ENCODE results near the gene MT1F.

Gene MT1F

GRCh38 chr16:56657555-56658326 lies at the start of gene MT1F:
Gene MT1F, plus strand, starts transcription at chr16:56657959. Its CDS starts 100 bp downstream, at chr16:56658059.
- TF ChIP-seq, protein P1, sequence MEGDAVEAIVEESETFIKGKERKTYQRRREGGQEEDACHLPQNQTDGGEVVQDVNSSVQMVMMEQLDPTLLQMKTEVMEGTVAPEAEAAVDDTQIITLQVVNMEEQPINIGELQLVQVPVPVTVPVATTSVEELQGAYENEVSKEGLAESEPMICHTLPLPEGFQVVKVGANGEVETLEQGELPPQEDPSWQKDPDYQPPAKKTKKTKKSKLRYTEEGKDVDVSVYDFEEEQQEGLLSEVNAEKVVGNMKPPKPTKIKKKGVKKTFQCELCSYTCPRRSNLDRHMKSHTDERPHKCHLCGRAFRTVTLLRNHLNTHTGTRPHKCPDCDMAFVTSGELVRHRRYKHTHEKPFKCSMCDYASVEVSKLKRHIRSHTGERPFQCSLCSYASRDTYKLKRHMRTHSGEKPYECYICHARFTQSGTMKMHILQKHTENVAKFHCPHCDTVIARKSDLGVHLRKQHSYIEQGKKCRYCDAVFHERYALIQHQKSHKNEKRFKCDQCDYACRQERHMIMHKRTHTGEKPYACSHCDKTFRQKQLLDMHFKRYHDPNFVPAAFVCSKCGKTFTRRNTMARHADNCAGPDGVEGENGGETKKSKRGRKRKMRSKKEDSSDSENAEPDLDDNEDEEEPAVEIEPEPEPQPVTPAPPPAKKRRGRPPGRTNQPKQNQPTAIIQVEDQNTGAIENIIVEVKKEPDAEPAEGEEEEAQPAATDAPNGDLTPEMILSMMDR (conservative IDR thresholded peaks at IDR 0.05; ENCODE audit: low read length) = no peak
- DNase-seq (ENCODE audit: low read depth) = no peak
- peak within 1 kb of the TSS; percentile 50 for H3K4me3 ChIP-seq (ENCODE audit: low read length)

GRCh38 chr16:56608043-56608875 lies 49.5 kb upstream of the MT1F start, which contains the start of gene MT2A:
Gene MT2A, plus strand, starts transcription at chr16:56608584. Its CDS starts 72 bp downstream, at chr16:56608656.
- TF ChIP-seq, protein P1 (conservative IDR thresholded peaks at IDR 0.05; ENCODE audit: low read length) = no peak

DNA sequence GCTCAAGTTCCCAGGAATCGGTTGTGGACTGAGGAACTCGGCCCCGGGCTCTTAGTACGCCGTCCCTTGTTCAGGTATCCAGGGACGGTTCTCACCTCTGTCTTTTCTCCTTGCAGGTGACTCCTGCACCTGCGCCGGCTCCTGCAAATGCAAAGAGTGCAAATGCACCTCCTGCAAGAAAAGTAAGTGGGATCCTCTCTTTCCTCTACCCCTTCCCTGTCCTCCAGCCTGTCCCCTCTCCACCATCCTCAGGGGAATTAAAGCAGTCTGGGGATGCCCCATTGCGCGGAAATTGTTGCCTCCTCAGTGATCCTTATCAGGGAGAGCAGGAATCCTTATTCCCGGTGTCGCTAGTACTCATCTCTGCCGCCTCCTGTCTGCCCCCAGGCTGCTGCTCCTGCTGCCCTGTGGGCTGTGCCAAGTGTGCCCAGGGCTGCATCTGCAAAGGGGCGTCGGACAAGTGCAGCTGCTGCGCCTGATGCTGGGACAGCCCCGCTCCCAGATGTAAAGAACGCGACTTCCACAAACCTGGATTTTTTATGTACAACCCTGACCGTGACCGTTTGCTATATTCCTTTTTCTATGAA lies 48.8 kb upstream of the MT1F start:
- DNase-seq (ENCODE audit: low read depth) = no peak
- H3K4me3 ChIP-seq (ENCODE audit: low read length) = peak overlapping the region; percentile 89
- TF ChIP-seq, protein P1 (conservative IDR thresholded peaks at IDR 0.05; ENCODE audit: low read length) = no peak

More at GRCh38 chr16:56608043-56608875, 49.5 kb upstream of the MT1F start, which contains the start of gene MT2A:
- peak; percentile 97 for DNase-seq (ENCODE audit: low read depth)
- H3K4me3 ChIP-seq (ENCODE audit: low read length) = peak within 1 kb of the TSS; percentile 89

- H3K4me3 ChIP-seq (ENCODE audit: low read length) = peak overlapping the region; percentile 89
- DNase-seq (ENCODE audit: low read depth) = peak; percentile 86
- TF ChIP-seq, protein P1 (conservative IDR thresholded peaks at IDR 0.05; ENCODE audit: low read length) = peak; percentile 40
These were observed 48.3 kb upstream of the MT1F start for GRCh38 chr16:56609463-56609921.

DNA sequence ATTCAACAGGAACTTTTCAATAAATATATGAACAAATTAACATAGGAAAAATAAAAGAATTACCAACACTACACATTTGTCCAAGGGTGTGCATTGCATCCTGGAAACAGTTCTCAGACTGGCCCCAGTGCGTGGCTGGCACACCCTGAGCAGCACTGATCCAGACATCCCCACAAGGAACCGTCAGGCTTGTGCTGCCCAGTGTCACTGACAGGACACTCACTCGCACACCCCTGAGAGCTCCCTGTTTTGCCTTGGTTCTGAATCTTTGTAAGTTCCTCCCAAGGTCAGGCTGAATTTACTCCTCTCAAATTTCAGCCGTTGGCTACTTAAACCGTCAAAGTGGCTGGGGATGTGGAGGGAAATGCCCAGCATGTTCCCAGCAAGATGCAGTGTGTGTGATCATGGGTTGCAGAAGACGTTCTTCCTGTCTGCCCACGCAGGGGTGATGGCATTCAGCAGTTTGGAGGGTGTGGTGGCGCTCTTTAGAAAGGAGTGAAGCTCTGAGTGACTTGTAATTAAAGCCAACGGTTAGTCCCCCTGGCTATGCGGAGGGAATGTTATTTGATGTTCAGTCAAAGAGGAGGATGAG lies 47.6 kb upstream of the MT1F start:
- H3K4me3 ChIP-seq (ENCODE audit: low read length) = peak overlapping the region; percentile 89
- peak; percentile 89 for DNase-seq (ENCODE audit: low read depth)
- TF ChIP-seq, protein P1 (conservative IDR thresholded peaks at IDR 0.05; ENCODE audit: low read length) = peak; percentile 6; the same call in 1 of the 2 replicates

- peak; percentile 54 for DNase-seq (ENCODE audit: low read depth)
- peak overlapping the region; percentile 89; the same call in 1 of the 2 replicates for H3K4me3 ChIP-seq (ENCODE audit: low read length)
- TF ChIP-seq, protein P1 (conservative IDR thresholded peaks at IDR 0.05; ENCODE audit: low read length) = no peak
These were observed 47.1 kb upstream of the MT1F start for GRCh38 chr16:56610609-56611111.
